Measurements from ENCODE around the gene AKAP12.

- TF ChIP-seq ZNF274 (IDR thresholded peaks at IDR 0.05; ENCODE audit: low read depth, low read length) (no peak), SUZ12 (IDR thresholded peaks at IDR 0.05; ENCODE audit: extremely low read depth, insufficient read depth, insufficient read length) (no peak)
Observed at GRCh38 chr6:151275121-151275520, 35.4 kb downstream of the AKAP12 start.
